Choroid plexus epithelial cell (primary cell): ENCODE data around the gene VEGFC.
A peak's percentile ranks its signal among the peaks of the same experiment; 100 is the strongest.

ENCODE experiments used
- DNase-seq: peaks from one replicate; pipeline ENCODE4 v3.0.0-alpha.2; 2010; ENCODE audit warnings: low read depth
- H3K4me3 ChIP-seq: 2 replicates; pipeline ENCODE4 v1.5.1; 2011; ENCODE audit warnings: low read depth, mild to moderate bottlenecking, control low read depth, low read length, moderate library complexity
- CTCF ChIP-seq: conservative IDR thresholded peaks from 2 replicates; pipeline ENCODE4 v1.5.1; 2011; ENCODE audit warnings: low read depth, mild to moderate bottlenecking, control low read depth, inconsistent platforms, low read length, moderate library complexity

VEGFC gene

GRCh38 chr4:176721459-176721858 is 71.3 kb downstream of the VEGFC start:
- DNase-seq = no peak
- no peak overlapping the region for H3K4me3 ChIP-seq
- TF ChIP-seq CTCF = no peak

- no peak for DNase-seq
- no peak overlapping the region for H3K4me3 ChIP-seq
- no peak for TF ChIP-seq CTCF
Measured at GRCh38 chr4:176718881-176719280, 73.8 kb downstream of the VEGFC start.

- no peak for DNase-seq
- H3K4me3 ChIP-seq = no peak overlapping the region
- TF ChIP-seq CTCF = no peak
Measured at GRCh38 chr4:176717237-176717636, 75.5 kb downstream of the VEGFC start.

GRCh38 chr4:176709417-176709816 is 83.3 kb downstream of the VEGFC start:
- DNase-seq = no peak
- H3K4me3 ChIP-seq = no peak overlapping the region
- no peak for TF ChIP-seq CTCF

GRCh38 chr4:176708771-176709311 is 83.9 kb downstream of the VEGFC start:
- no peak for TF ChIP-seq CTCF
- no peak for DNase-seq
- no peak overlapping the region for H3K4me3 ChIP-seq

- DNase-seq = no peak
- TF ChIP-seq CTCF = no peak
- no peak overlapping the region for H3K4me3 ChIP-seq
Measured at GRCh38 chr4:176690716-176691115, 102.0 kb downstream of the VEGFC start.

- TF ChIP-seq CTCF = no peak
- DNase-seq = peak; percentile 5
- H3K4me3 ChIP-seq = no peak overlapping the region
Measured at GRCh38 chr4:176680668-176681180, 112.0 kb downstream of the VEGFC start.
